Caco-2 (cell line): ENCODE measurements around the gene FRAS1. TPM values are rescaled to one million over a fixed set of nuclear protein-coding genes. Genes with fewer than 3 reads are reported as not detected.

ENCODE experiments used
- BruUV-seq: library from RNA; stranded (reverse); fragments of 400-500 nt; replicated peaks from 2 replicates; lab custom pipeline; 2021; lab: Mats Ljungman, UMichigan
- CTCF ChIA-PET: fragments of 300-600 bp; sonication (Branson Sonifier 250); formaldehyde crosslinking; loops from one replicate; lab custom pipeline; 2022; ENCODE audit warnings: antibody characterized with exemption; lab: Charles Lee
- POLR2A ChIA-PET: fragments of 300-600 bp; sonication (Branson Sonifier 250); formaldehyde crosslinking; loops from one replicate; lab custom pipeline; 2022; ENCODE audit warnings: antibody characterized with exemption; lab: Charles Lee
- DNase-seq, 2 experiments: peaks; one replicate each; pipeline versions ENCODE4 v3.0.0 to v3.0.0-alpha.2; 2020 to 2022
- H3K27me3 ChIP-seq: replicated peaks from 2 replicates; pipeline ENCODE4 v1.6.0; 2011; ENCODE audit warnings: low read length; ENCODE audit not compliant: control insufficient read depth, insufficient read depth
- H3K36me3 ChIP-seq: 2 replicates; pipeline ENCODE4 v1.5.1; 2011; ENCODE audit warnings: low read length; ENCODE audit not compliant: control insufficient read depth, insufficient read depth
- H3K4me1 ChIP-seq: fragments of 250-450 bp; sonication (Bioruptor Pico); 2 replicates; pipeline ENCODE4 v1.5.1; 2020; ENCODE audit warnings: mild to moderate bottlenecking
- H3K4me3 ChIP-seq: 2 replicates; pipeline ENCODE4 v1.5.1; 2011; ENCODE audit warnings: low read depth, mild to moderate bottlenecking, control low read depth, low read length
- H3K9me3 ChIP-seq: fragments of 250-450 bp; sonication (Bioruptor Pico); 2 replicates; pipeline ENCODE4 v1.5.1; 2020; ENCODE audit warnings: mild to moderate bottlenecking, moderate library complexity
- H3K27ac Mint-ChIP-seq: one replicate; pipeline ENCODE4 v1.8.0; 2022; ENCODE audit warnings: mixed read lengths; ENCODE audit not compliant: unreplicated experiment
- H3K27me3 Mint-ChIP-seq: one replicate; pipeline ENCODE4 v1.8.0; 2022; ENCODE audit warnings: mixed read lengths; ENCODE audit not compliant: insufficient read depth, unreplicated experiment
- H3K36me3 Mint-ChIP-seq: one replicate; pipeline ENCODE4 v1.8.0; 2022; ENCODE audit warnings: mild to moderate bottlenecking, mixed read lengths; ENCODE audit not compliant: insufficient read depth, unreplicated experiment
- H3K4me1 Mint-ChIP-seq: one replicate; pipeline ENCODE4 v1.8.0; 2022; ENCODE audit warnings: low read depth, mixed read lengths; ENCODE audit not compliant: unreplicated experiment
- H3K4me3 Mint-ChIP-seq: one replicate; pipeline ENCODE4 v1.8.0; 2022; ENCODE audit warnings: mild to moderate bottlenecking, moderate library complexity, mixed read lengths; ENCODE audit not compliant: unreplicated experiment
- H3K9me3 Mint-ChIP-seq: one replicate; pipeline ENCODE4 v1.8.0; 2022; ENCODE audit warnings: mixed read lengths; ENCODE audit not compliant: unreplicated experiment
- CTCF ChIP-seq, 2 experiments: fragments of 200-600 bp in 1 of 2; IDR thresholded peaks; 1 replicate in 1 of 2; 2 replicates in 1 of 2; pipeline versions ENCODE4 v1.5.1 to v1.8.0; 2011 to 2022; ENCODE audit warnings: antibody characterized with exemption in 1 of 2, control low read depth in 1 of 2, inconsistent platforms in 1 of 2, low read depth in 1 of 2, low read length in 1 of 2, mild to moderate bottlenecking in 1 of 2, moderate library complexity in 1 of 2; ENCODE audit not compliant: insufficient read depth in 1 of 2, severe bottlenecking in 1 of 2, unreplicated experiment in 1 of 2
- intact Hi-C: fragments of 100-400 bp; cut with micrococcal nuclease; formaldehyde crosslinking; loops from one replicate; pipeline ENCODE4 v1.10.0; 2022; ENCODE audit not compliant: unreplicated experiment
- total RNA-seq: library from RNA; stranded (reverse); gene quantifications from 2 replicates; pipeline ENCODE4 v1.2.3, GENCODE V29; 2022

FRAS1 gene
- total RNA-seq, 1 experiment from 2014 or later = 40.8 TPM

GRCh38 chr4:78525559-78525958 is 468.4 kb downstream of the FRAS1 start:
- Mint-ChIP-seq H3K9me3 (no peaks in the 10 kb centered on the region), H3K4me3 (no peak overlapping the region), H3K36me3 (peaks cover 7% of the 10 kb centered on the region), H3K4me1 (peaks cover 8% of the 10 kb centered on the region), H3K27ac (no peak overlapping the region), H3K27me3 (no peaks in the 10 kb centered on the region)
- intact Hi-C loops = no loop called here
- H3K27me3 ChIP-seq = no peaks in the 10 kb centered on the region
- POLR2A ChIA-PET = no interaction called here
- no peaks in the 10 kb centered on the region for H3K4me1 ChIP-seq
- CTCF ChIA-PET = interaction anchor here (0.6 kb wide), 1 partner anchor 467 kb away, joined by 3 read pairs; no protein-coding TSS in a partner anchor
- H3K9me3 ChIP-seq = no peaks in the 10 kb centered on the region
- no peak for DNase-seq
- H3K36me3 ChIP-seq = no peaks in the 10 kb centered on the region; the same call in 1 of the 2 replicates
- no peak for TF ChIP-seq CTCF (IDR thresholded peaks at IDR 0.05; ENCODE audit: insufficient read depth in 1 of 2, low read depth in 1 of 2, low read length in 1 of 2, severe bottlenecking in 1 of 2, unreplicated experiment in 1 of 2)
- no peak overlapping the region for H3K4me3 ChIP-seq
- BruUV-seq = no TSS peak

- no peaks in the 10 kb centered on the region for H3K27me3 ChIP-seq
- no peaks in the 10 kb centered on the region for H3K27me3 Mint-ChIP-seq
- no peaks in the 10 kb centered on the region; the same call in 1 of the 2 replicates for H3K36me3 ChIP-seq
- peaks cover 11% of the 10 kb centered on the region for H3K4me1 Mint-ChIP-seq
- H3K4me3 Mint-ChIP-seq = no peak overlapping the region
- POLR2A ChIA-PET = no interaction called here
- H3K9me3 Mint-ChIP-seq = no peaks in the 10 kb centered on the region
- no peak for DNase-seq
- no peak overlapping the region for H3K27ac Mint-ChIP-seq
- H3K4me3 ChIP-seq = no peak overlapping the region
- no peaks in the 10 kb centered on the region for H3K9me3 ChIP-seq
- no peaks in the 10 kb centered on the region for H3K4me1 ChIP-seq
- BruUV-seq = no TSS peak
- no peak for TF ChIP-seq CTCF (IDR thresholded peaks at IDR 0.05; ENCODE audit: insufficient read depth in 1 of 2, low read depth in 1 of 2, low read length in 1 of 2, severe bottlenecking in 1 of 2, unreplicated experiment in 1 of 2)
- H3K36me3 Mint-ChIP-seq = peaks cover 8% of the 10 kb centered on the region
- intact Hi-C loops = no loop called here
- CTCF ChIA-PET = no interaction called here
Measured at GRCh38 chr4:78527103-78527502, 470.0 kb downstream of the FRAS1 start.

GRCh38 chr4:78527555-78527954 is 470.4 kb downstream of the FRAS1 start:
- H3K4me1 ChIP-seq = no peaks in the 10 kb centered on the region
- BruUV-seq = no TSS peak
- intact Hi-C loops = no loop called here
- no peak for DNase-seq
- Mint-ChIP-seq H3K4me1 (peaks cover 15% of the 10 kb centered on the region), H3K36me3 (peaks cover 11% of the 10 kb centered on the region), H3K27ac (no peak overlapping the region), H3K4me3 (no peak overlapping the region), H3K9me3 (no peaks in the 10 kb centered on the region), H3K27me3 (no peaks in the 10 kb centered on the region)
- CTCF ChIA-PET = no interaction called here
- no peaks in the 10 kb centered on the region for H3K9me3 ChIP-seq
- no peak for TF ChIP-seq CTCF (IDR thresholded peaks at IDR 0.05; ENCODE audit: insufficient read depth in 1 of 2, low read depth in 1 of 2, low read length in 1 of 2, severe bottlenecking in 1 of 2, unreplicated experiment in 1 of 2)
- H3K27me3 ChIP-seq = no peaks in the 10 kb centered on the region
- POLR2A ChIA-PET = no interaction called here
- H3K4me3 ChIP-seq = no peak overlapping the region
- no peaks in the 10 kb centered on the region; the same call in 1 of the 2 replicates for H3K36me3 ChIP-seq
